ENCODE measurements around the gene MOB1A.

MOB1A gene

DNA sequence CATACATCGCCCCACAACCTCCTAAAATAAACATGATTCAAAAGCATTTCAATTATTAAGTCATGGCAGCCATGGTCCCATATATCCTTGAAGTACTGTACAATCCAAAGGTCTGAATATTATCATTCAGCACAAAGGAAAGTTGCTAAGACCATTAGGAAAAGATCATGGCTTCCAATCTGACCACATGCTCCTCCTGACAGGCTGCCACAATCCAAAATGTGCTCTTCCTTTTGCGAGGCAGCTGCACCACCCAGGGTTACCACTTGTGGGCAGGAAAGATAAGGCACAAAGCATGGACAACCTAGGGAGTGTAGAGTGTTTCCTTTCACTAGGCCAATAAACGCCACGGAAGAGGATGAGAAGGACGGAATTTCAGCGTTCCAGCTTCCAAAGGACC is 36.3 kb downstream of the MOB1A start:
- no peak overlapping the region for H2BK5ac ChIP-seq (ENCODE audit: low read depth, low read length, poor library complexity)
- H4K91ac ChIP-seq (ENCODE audit: low read depth, low read length) = no peak overlapping the region
- H3K9me3 ChIP-seq (ENCODE audit: insufficient read depth, low read depth, low read length) = peaks cover 2% of the 10 kb centered on the region
- H3K79me1 ChIP-seq (ENCODE audit: low read length) = peaks cover 1% of the 10 kb centered on the region
- no peaks in the 10 kb centered on the region for H3K27me3 ChIP-seq (ENCODE audit: insufficient read depth, low read length)
- 100% methylated on average over 1 of the region's 6 CpGs for WGBS (ENCODE audit: extremely low coverage, insufficient coverage, insufficient read length)
- no peak overlapping the region for H2BK120ac ChIP-seq (ENCODE audit: insufficient read depth, low read length, poor library complexity)
- H3K4me1 ChIP-seq (ENCODE audit: control insufficient read depth in 1 of 2, insufficient read depth in 2 of 2, low read length in 2 of 2) = peaks cover 4 to 5% of the 10 kb centered on the region in 2 experiments
- peaks cover 5 to 8% of the 10 kb centered on the region in 2 experiments for H3K36me3 ChIP-seq (ENCODE audit: control insufficient read depth in 1 of 2, insufficient read depth in 2 of 2, low read length in 2 of 2)
- peaks cover 2% of the 10 kb centered on the region for H3K79me2 ChIP-seq (ENCODE audit: control insufficient read depth, insufficient read depth, low read length, poor library complexity)
- no peak overlapping the region for H3K4ac ChIP-seq (ENCODE audit: low read depth, low read length)
- no peak overlapping the region for H3K9ac ChIP-seq (ENCODE audit: low read length)
- no peak overlapping the region for H2AK5ac ChIP-seq (ENCODE audit: low read length)
- H3K23ac ChIP-seq (ENCODE audit: low read length) = no peak overlapping the region
- DNase-seq = no peak
- no peak overlapping the region for H4K12ac ChIP-seq (ENCODE audit: low read depth, low read length)
- H3K27ac ChIP-seq (ENCODE audit: low read depth, low read length) = no peak overlapping the region
- H3K18ac ChIP-seq (ENCODE audit: low read length) = no peak overlapping the region
- no peak overlapping the region for H4K8ac ChIP-seq (ENCODE audit: low read depth, low read length)
- no peak overlapping the region for H2BK12ac ChIP-seq (ENCODE audit: low read length)
- H3K4me3 ChIP-seq (ENCODE audit: low read depth, low read length) = no peak overlapping the region
- no peak overlapping the region for H3K4me2 ChIP-seq (ENCODE audit: low read length)
- H2AFZ ChIP-seq (ENCODE audit: insufficient read depth, low read length, poor library complexity) = no peak overlapping the region
- no peak overlapping the region for H3K14ac ChIP-seq (ENCODE audit: low read length)

DNA sequence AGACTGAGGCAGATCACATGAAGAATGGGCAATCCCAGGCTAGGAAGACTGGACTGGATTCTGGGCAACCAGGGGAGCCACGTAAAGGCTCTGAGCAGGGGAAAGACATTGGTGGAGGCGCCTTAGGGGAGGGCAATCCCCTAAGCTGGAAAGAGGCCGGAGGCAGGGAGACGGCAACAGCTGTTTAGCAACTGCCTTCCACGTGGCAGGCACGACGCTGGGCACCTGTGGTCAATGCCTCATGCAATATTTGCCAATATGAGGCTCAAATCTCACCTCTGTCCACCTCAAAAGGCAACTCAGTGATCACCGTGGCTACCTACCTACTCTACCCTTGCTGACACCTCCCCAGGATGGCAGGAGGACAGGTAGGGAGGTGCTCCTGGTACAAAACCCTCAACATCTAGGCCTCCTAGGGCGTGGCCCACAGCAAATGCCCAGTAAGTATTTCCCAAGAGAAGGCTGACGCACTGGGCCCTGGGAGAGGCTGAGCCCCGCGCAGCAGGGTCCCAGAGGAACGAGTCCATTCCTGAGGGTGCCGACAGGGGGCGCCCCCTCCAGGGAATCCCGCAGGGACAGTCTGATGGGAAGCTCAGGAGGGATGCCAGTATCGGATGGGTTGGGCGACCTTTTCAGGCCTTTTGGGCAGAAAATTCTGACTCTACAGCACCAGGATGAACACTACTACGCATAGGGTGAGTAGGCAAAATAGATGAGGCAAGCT is 39.9 kb downstream of the MOB1A start:
- Histone ChIP-seq H3K79me1 (ENCODE audit: low read length) (no peaks in the 10 kb centered on the region), H3K4me3 (ENCODE audit: low read depth, low read length) (peak overlapping the region; percentile 1), H3K4ac (ENCODE audit: low read depth, low read length) (no peak overlapping the region), H3K18ac (ENCODE audit: low read length) (no peak overlapping the region), H2BK5ac (ENCODE audit: low read depth, low read length, poor library complexity) (no peak overlapping the region), H3K79me2 (ENCODE audit: control insufficient read depth, insufficient read depth, low read length, poor library complexity) (no peaks in the 10 kb centered on the region), H4K91ac (ENCODE audit: low read depth, low read length) (no peak overlapping the region), H2AFZ (ENCODE audit: insufficient read depth, low read length, poor library complexity) (no peak overlapping the region), H3K36me3 (ENCODE audit: control insufficient read depth in 1 of 2, insufficient read depth in 2 of 2, low read length in 2 of 2) (peaks cover 5 to 13% of the 10 kb centered on the region in 2 experiments), H4K12ac (ENCODE audit: low read depth, low read length) (no peak overlapping the region), H3K27ac (ENCODE audit: low read depth, low read length) (no peak overlapping the region), H3K4me2 (ENCODE audit: low read length) (no peak overlapping the region), H2BK12ac (ENCODE audit: low read length) (no peak overlapping the region), H2BK120ac (ENCODE audit: insufficient read depth, low read length, poor library complexity) (no peak overlapping the region), H3K27me3 (ENCODE audit: insufficient read depth, low read length) (no peaks in the 10 kb centered on the region), H4K8ac (ENCODE audit: low read depth, low read length) (no peak overlapping the region), H3K9me3 (ENCODE audit: insufficient read depth, low read depth, low read length) (peaks cover 2% of the 10 kb centered on the region), H3K9ac (ENCODE audit: low read length) (no peak overlapping the region), H3K4me1 (ENCODE audit: control insufficient read depth in 1 of 2, insufficient read depth in 2 of 2, low read length in 2 of 2) (no peaks in the 10 kb centered on the region), H2AK5ac (ENCODE audit: low read length) (no peak overlapping the region), H3K14ac (ENCODE audit: low read length) (no peak overlapping the region), H3K23ac (ENCODE audit: low read length) (no peak overlapping the region)
- WGBS (ENCODE audit: extremely low coverage, insufficient coverage, insufficient read length) = no CpG with 5 or more reads among the region's 19 CpGs
- DNase-seq = peak in 1 of 2 donors; percentile 33

DNA sequence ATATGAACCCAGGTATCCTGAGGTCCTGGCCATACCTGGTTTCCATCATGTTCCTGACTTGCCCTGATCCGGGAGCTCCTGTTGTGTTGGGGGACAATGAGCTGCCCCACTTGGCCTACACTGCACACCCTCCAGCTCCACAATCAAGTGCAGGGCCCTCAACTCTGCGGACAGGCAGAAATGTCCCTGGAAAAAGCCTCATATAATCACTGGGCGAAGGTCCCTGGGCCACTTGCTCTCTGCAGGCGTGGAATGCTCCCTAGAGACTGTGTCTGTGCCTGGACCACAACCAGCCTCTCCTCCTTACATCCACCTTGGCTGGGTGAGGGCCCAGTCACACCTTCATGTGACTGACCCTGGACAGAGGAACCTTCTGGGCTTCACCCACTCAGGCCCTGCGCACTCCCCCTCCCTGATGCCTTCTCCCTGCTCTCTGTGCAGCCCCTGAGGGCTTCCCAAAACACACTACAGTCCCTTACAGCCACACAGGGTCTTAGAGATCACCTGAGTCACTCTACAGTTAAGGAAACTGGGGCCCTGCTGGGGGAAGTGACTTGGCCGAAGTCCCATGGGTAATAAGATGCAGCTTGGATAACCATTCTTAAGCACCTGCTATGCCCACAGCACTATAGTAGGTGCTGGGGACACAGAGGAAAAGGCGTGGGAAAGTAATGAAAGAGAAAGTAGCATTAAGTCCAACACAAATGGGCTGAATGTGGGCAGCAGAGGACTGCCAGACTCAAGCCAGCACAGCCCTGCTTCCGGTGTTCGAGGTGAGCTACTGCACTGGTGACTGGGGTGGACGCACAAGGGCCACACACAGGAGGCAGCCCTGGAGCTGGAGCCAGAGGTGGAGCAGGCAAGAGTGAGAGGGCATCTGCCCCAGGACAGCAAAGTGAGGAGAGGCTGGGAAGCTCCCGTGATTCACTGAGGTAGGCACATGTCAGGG is 40.8 kb downstream of the MOB1A start:
- Histone ChIP-seq H4K91ac (ENCODE audit: low read depth, low read length) (no peak overlapping the region), H3K4me1 (ENCODE audit: control insufficient read depth in 1 of 2, insufficient read depth in 2 of 2, low read length in 2 of 2) (no peaks in the 10 kb centered on the region), H3K36me3 (ENCODE audit: control insufficient read depth in 1 of 2, insufficient read depth in 2 of 2, low read length in 2 of 2) (peaks cover 8 to 13% of the 10 kb centered on the region in 2 experiments)

DNA sequence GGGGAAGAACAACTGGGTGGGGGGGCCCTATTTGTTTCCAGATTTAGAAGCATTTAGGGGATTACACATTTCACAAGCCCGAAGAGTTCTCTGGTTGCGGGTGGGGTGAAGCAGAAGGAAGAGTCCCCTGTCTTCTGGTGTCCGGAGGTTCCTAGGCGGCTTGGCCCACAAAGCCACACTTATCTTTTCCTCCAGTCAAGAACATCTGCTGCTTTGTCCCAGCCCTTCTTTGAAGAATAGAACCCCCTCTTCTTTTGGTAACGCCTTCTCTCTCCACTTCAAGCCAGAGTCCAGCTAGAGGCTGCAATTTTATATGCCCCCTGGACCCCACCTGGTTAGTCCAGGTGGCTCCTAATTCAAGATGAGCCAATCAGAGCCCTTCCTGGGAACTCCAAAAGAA is 46.8 kb downstream of the MOB1A start:
- no peak overlapping the region for H2AFZ ChIP-seq (ENCODE audit: insufficient read depth, low read length, poor library complexity)
- H3K18ac ChIP-seq (ENCODE audit: low read length) = no peak overlapping the region
- no peak overlapping the region for H4K8ac ChIP-seq (ENCODE audit: low read depth, low read length)
- no peak overlapping the region for H2BK5ac ChIP-seq (ENCODE audit: low read depth, low read length, poor library complexity)
- no peak overlapping the region for H4K12ac ChIP-seq (ENCODE audit: low read depth, low read length)
- H3K4me1 ChIP-seq (ENCODE audit: control insufficient read depth in 1 of 2, insufficient read depth in 2 of 2, low read length in 2 of 2) = peaks cover 4 to 6% of the 10 kb centered on the region in 2 experiments
- H2BK12ac ChIP-seq (ENCODE audit: low read length) = no peak overlapping the region
- H3K4ac ChIP-seq (ENCODE audit: low read depth, low read length) = no peak overlapping the region
- H2AK5ac ChIP-seq (ENCODE audit: low read length) = no peak overlapping the region
- H3K36me3 ChIP-seq (ENCODE audit: control insufficient read depth in 1 of 2, insufficient read depth in 2 of 2, low read length in 2 of 2) = peaks cover 8% of the 10 kb centered on the region in 2 experiments
- H4K91ac ChIP-seq (ENCODE audit: low read depth, low read length) = no peak overlapping the region
- H3K14ac ChIP-seq (ENCODE audit: low read length) = no peak overlapping the region
- DNase-seq = no peak
- H3K27ac ChIP-seq (ENCODE audit: low read depth, low read length) = no peak overlapping the region
- no peaks in the 10 kb centered on the region for H3K27me3 ChIP-seq (ENCODE audit: insufficient read depth, low read length)
- no peaks in the 10 kb centered on the region for H3K9me3 ChIP-seq (ENCODE audit: insufficient read depth, low read depth, low read length)
- H3K23ac ChIP-seq (ENCODE audit: low read length) = no peak overlapping the region
- H3K79me2 ChIP-seq (ENCODE audit: control insufficient read depth, insufficient read depth, low read length, poor library complexity) = no peaks in the 10 kb centered on the region
- H3K4me3 ChIP-seq (ENCODE audit: low read depth, low read length) = no peak overlapping the region
- H3K4me2 ChIP-seq (ENCODE audit: low read length) = no peak overlapping the region
- H3K79me1 ChIP-seq (ENCODE audit: low read length) = no peaks in the 10 kb centered on the region
- no peak overlapping the region for H3K9ac ChIP-seq (ENCODE audit: low read length)
- no peak overlapping the region for H2BK120ac ChIP-seq (ENCODE audit: insufficient read depth, low read length, poor library complexity)
- no CpG with 5 or more reads among the region's 5 CpGs for WGBS (ENCODE audit: extremely low coverage, insufficient coverage, insufficient read length)

More for the DNA sequence above, 40.8 kb downstream of the MOB1A start:
- H3K27me3 ChIP-seq (ENCODE audit: insufficient read depth, low read length) = no peaks in the 10 kb centered on the region
- no peak overlapping the region for H3K27ac ChIP-seq (ENCODE audit: low read depth, low read length)
- H3K18ac ChIP-seq (ENCODE audit: low read length) = no peak overlapping the region
- H3K14ac ChIP-seq (ENCODE audit: low read length) = no peak overlapping the region
- H2BK5ac ChIP-seq (ENCODE audit: low read depth, low read length, poor library complexity) = no peak overlapping the region
- H2AK5ac ChIP-seq (ENCODE audit: low read length) = no peak overlapping the region
- H2AFZ ChIP-seq (ENCODE audit: insufficient read depth, low read length, poor library complexity) = no peak overlapping the region
- DNase-seq = no peak
- peaks cover 2% of the 10 kb centered on the region for H3K9me3 ChIP-seq (ENCODE audit: insufficient read depth, low read depth, low read length)
- no CpG with 5 or more reads among the region's 11 CpGs for WGBS (ENCODE audit: extremely low coverage, insufficient coverage, insufficient read length)
- H3K23ac ChIP-seq (ENCODE audit: low read length) = peak overlapping the region; percentile 27
- H4K12ac ChIP-seq (ENCODE audit: low read depth, low read length) = no peak overlapping the region
- no peaks in the 10 kb centered on the region for H3K79me1 ChIP-seq (ENCODE audit: low read length)
- no peak overlapping the region for H3K4me2 ChIP-seq (ENCODE audit: low read length)
- no peak overlapping the region for H4K8ac ChIP-seq (ENCODE audit: low read depth, low read length)
- no peak overlapping the region for H3K4ac ChIP-seq (ENCODE audit: low read depth, low read length)
- H3K9ac ChIP-seq (ENCODE audit: low read length) = no peak overlapping the region
- no peaks in the 10 kb centered on the region for H3K79me2 ChIP-seq (ENCODE audit: control insufficient read depth, insufficient read depth, low read length, poor library complexity)
- no peak overlapping the region for H2BK120ac ChIP-seq (ENCODE audit: insufficient read depth, low read length, poor library complexity)
- H2BK12ac ChIP-seq (ENCODE audit: low read length) = no peak overlapping the region
- H3K4me3 ChIP-seq (ENCODE audit: low read depth, low read length) = no peak overlapping the region
